Measurements from ENCODE around the gene ITGAL. TPM values are rescaled to one million over a fixed set of nuclear protein-coding genes. Genes with fewer than 3 reads are reported as not detected.

The ITGAL gene
- polyA plus RNA-seq, 1 donor (not counting 4 experiments of a cell fraction or from before 2014, with no cell fraction given), result not detected

- TF ChIP-seq EZH2 (IDR thresholded peaks at IDR 0.05; ENCODE audit: low read length) (no peak), CTCF (optimal IDR thresholded peaks at IDR 0.05 in 1 of 3, IDR thresholded peaks at IDR 0.05 in 1 of 3, conservative IDR thresholded peaks at IDR 0.05 in 1 of 3; ENCODE audit: extremely low read depth in 1 of 3, insufficient read depth in 2 of 3, low read length in 3 of 3) (no peak)
Observed at GRCh38 chr16:30533748-30534367, 61.3 kb downstream of the ITGAL start.

GRCh38 chr16:30534368-30535105 lies 62.0 kb downstream of the ITGAL start, which contains the start of gene ZNF747:
Gene ZNF747 (minus strand): TSS chr16:30534858. CDS start chr16:30534679, 179 bp downstream.
- peak within 1 kb of the TSS; percentile 96 for H3K9ac ChIP-seq (ENCODE audit: control insufficient read depth, extremely low read depth, insufficient read depth, low read length)
- H3K4me1 ChIP-seq (ENCODE audit: control insufficient read depth, extremely low read depth, insufficient read depth, low read length), result peaks cover 11% of the 10 kb centered on the region
- H3K9me1 ChIP-seq (ENCODE audit: control insufficient read depth, extremely low read depth, insufficient read depth, low read length), result no peaks in the 10 kb centered on the region
- no peak for FAIRE-seq
- H3K4me3 ChIP-seq (ENCODE audit: control insufficient read depth in 2 of 3, extremely low read depth in 1 of 3, insufficient read depth in 2 of 3, low read depth in 1 of 3, low read length in 3 of 3), result peak within 1 kb of the TSS; percentile 52 to 95 (median 88)
- no peak for DNase-seq (ENCODE audit: low read depth, low spot score)
- H3K27ac ChIP-seq (ENCODE audit: control insufficient read depth, insufficient read depth, low read length), result peak within 1 kb of the TSS; percentile 95
- H4K20me1 ChIP-seq (ENCODE audit: control insufficient read depth, extremely low read depth, insufficient read depth, low read length), result no peaks in the 10 kb centered on the region
- no peaks in the 10 kb centered on the region for H3K36me3 ChIP-seq (ENCODE audit: control insufficient read depth in 2 of 2, extremely low read depth in 1 of 2, insufficient read depth in 2 of 2, low read length in 2 of 2)
- peaks cover 11% of the 10 kb centered on the region for H3K79me2 ChIP-seq (ENCODE audit: control insufficient read depth, insufficient read depth, low read length)
- no peak for TF ChIP-seq EZH2 (IDR thresholded peaks at IDR 0.05; ENCODE audit: low read length)
- peak in 1 of 3 experiments; percentile 19 for TF ChIP-seq CTCF (optimal IDR thresholded peaks at IDR 0.05 in 1 of 3, IDR thresholded peaks at IDR 0.05 in 1 of 3, conservative IDR thresholded peaks at IDR 0.05 in 1 of 3; ENCODE audit: extremely low read depth in 1 of 3, insufficient read depth in 2 of 3, low read length in 3 of 3)
- H3K4me2 ChIP-seq (ENCODE audit: control insufficient read depth, extremely low read depth, insufficient read depth, low read depth, low read length), result peak within 1 kb of the TSS; percentile 97
- no peaks in the 10 kb centered on the region for H3K27me3 ChIP-seq (ENCODE audit: control insufficient read depth, extremely low read depth, insufficient read depth, low read length)
- no peaks in the 10 kb centered on the region for H3K9me3 ChIP-seq (ENCODE audit: control insufficient read depth, low read depth, low read length)
- H2AFZ ChIP-seq (ENCODE audit: control insufficient read depth, low read length), result peak within 1 kb of the TSS; percentile 97
- dilution Hi-C loops (cut with MboI; ENCODE audit: extremely low pct_ligation_motif_present, low sequenced_read_pairs), result no loop called here

More at GRCh38 chr16:30533748-30534367, 61.3 kb downstream of the ITGAL start:
- Histone ChIP-seq H3K4me2 (ENCODE audit: control insufficient read depth, extremely low read depth, insufficient read depth, low read depth, low read length) (peak overlapping the region; percentile 97), H3K79me2 (ENCODE audit: control insufficient read depth, insufficient read depth, low read length) (peaks cover 11% of the 10 kb centered on the region), H2AFZ (ENCODE audit: control insufficient read depth, low read length) (peak overlapping the region; percentile 97), H3K27ac (ENCODE audit: control insufficient read depth, insufficient read depth, low read length) (peak overlapping the region; percentile 95), H3K9me1 (ENCODE audit: control insufficient read depth, extremely low read depth, insufficient read depth, low read length) (no peaks in the 10 kb centered on the region), H3K9ac (ENCODE audit: control insufficient read depth, extremely low read depth, insufficient read depth, low read length) (peak overlapping the region; percentile 96), H3K4me1 (ENCODE audit: control insufficient read depth, extremely low read depth, insufficient read depth, low read length) (peaks cover 13% of the 10 kb centered on the region), H3K4me3 (ENCODE audit: control insufficient read depth in 2 of 3, extremely low read depth in 1 of 3, insufficient read depth in 2 of 3, low read depth in 1 of 3, low read length in 3 of 3) (peak overlapping the region; percentile 52 to 95 (median 88)), H4K20me1 (ENCODE audit: control insufficient read depth, extremely low read depth, insufficient read depth, low read length) (no peaks in the 10 kb centered on the region), H3K27me3 (ENCODE audit: control insufficient read depth, extremely low read depth, insufficient read depth, low read length) (no peaks in the 10 kb centered on the region), H3K9me3 (ENCODE audit: control insufficient read depth, low read depth, low read length) (no peaks in the 10 kb centered on the region), H3K36me3 (ENCODE audit: control insufficient read depth in 2 of 2, extremely low read depth in 1 of 2, insufficient read depth in 2 of 2, low read length in 2 of 2) (no peaks in the 10 kb centered on the region)
- DNase-seq (ENCODE audit: low read depth, low spot score) (no peak), FAIRE-seq (no peak)
- dilution Hi-C loops (cut with MboI; ENCODE audit: extremely low pct_ligation_motif_present, low sequenced_read_pairs), result no loop called here

Data from keratinocyte (primary cell).